ENCODE data around the gene CTBP2.

GRCh38 chr10:125130916-125131315, 29.4 kb downstream of the CTBP2 start:
- TF ChIP-seq CTCF (conservative IDR thresholded peaks at IDR 0.05) (no peak), ZFX (IDR thresholded peaks at IDR 0.05) (no peak)

Measured in C4-2B (cell line).